ENCODE measurements around the gene TICRR.
"Not testable (repeated sequence)": the region's sequence is repeated elsewhere in the genome, so short reads cannot be mapped to it uniquely, and the experiment has no call there.

The TICRR gene

GRCh38 chr15:89575146-89575655 is at the start of gene TICRR:
Gene TICRR, plus strand, starts transcription at chr15:89575469. Its CDS starts 118 bp downstream, at chr15:89575587.
- DNase-seq (ENCODE audit: low read depth in 3 of 3) = peak; percentile 78 to 92 (median 91)

- DNase-seq (ENCODE audit: low read depth in 3 of 3) = no peak
These were observed 49.1 kb upstream of the TICRR start for GRCh38 chr15:89526181-89526580.

GRCh38 chr15:89526601-89527441 is 48.4 kb upstream of the TICRR start:
- no peak for DNase-seq (ENCODE audit: low read depth in 3 of 3)

- DNase-seq (ENCODE audit: low read depth in 3 of 3) = no peak
These were observed 46.4 kb upstream of the TICRR start for GRCh38 chr15:89528757-89529352.

GRCh38 chr15:89530976-89531375 is 44.3 kb upstream of the TICRR start:
- DNase-seq (ENCODE audit: low read depth in 3 of 3) = no peak

- DNase-seq (ENCODE audit: low read depth in 3 of 3) = no peak
These were observed 43.3 kb upstream of the TICRR start for GRCh38 chr15:89531796-89532537.

- no peak for DNase-seq (ENCODE audit: low read depth in 3 of 3)
These were observed 41.3 kb upstream of the TICRR start for GRCh38 chr15:89533861-89534544.

GRCh38 chr15:89539027-89539426 is 36.2 kb upstream of the TICRR start:
- DNase-seq (ENCODE audit: low read depth in 3 of 3) = no peak

- DNase-seq (ENCODE audit: low read depth in 3 of 3) = no peak
These were observed 32.9 kb upstream of the TICRR start for GRCh38 chr15:89542369-89542768.

GRCh38 chr15:89543389-89543788 is 31.9 kb upstream of the TICRR start:
- DNase-seq (ENCODE audit: low read depth in 3 of 3) = no peak

GRCh38 chr15:89549138-89549537 is 26.1 kb upstream of the TICRR start:
- DNase-seq (ENCODE audit: low read depth in 3 of 3) = not testable (repeated sequence)

- DNase-seq (ENCODE audit: low read depth in 3 of 3) = no peak
These were observed 24.8 kb upstream of the TICRR start for GRCh38 chr15:89550427-89550826.

- no peak for DNase-seq (ENCODE audit: low read depth in 3 of 3)
These were observed 23.7 kb upstream of the TICRR start for GRCh38 chr15:89551550-89551949.

- DNase-seq (ENCODE audit: low read depth in 3 of 3) = no peak
These were observed 21.6 kb upstream of the TICRR start for GRCh38 chr15:89553632-89554031.

- DNase-seq (ENCODE audit: low read depth in 3 of 3) = no peak
These were observed 21.0 kb upstream of the TICRR start for GRCh38 chr15:89554247-89554646.

GRCh38 chr15:89555768-89556167 is 19.5 kb upstream of the TICRR start:
- DNase-seq (ENCODE audit: low read depth in 3 of 3) = no peak

- peak in 2 of 3 experiments; percentile 15 to 28 for DNase-seq (ENCODE audit: low read depth in 3 of 3)
These were observed 18.6 kb upstream of the TICRR start for GRCh38 chr15:89556413-89557262.

GRCh38 chr15:89559769-89560264 is 15.5 kb upstream of the TICRR start:
- DNase-seq (ENCODE audit: low read depth in 3 of 3) = no peak

- no peak for DNase-seq (ENCODE audit: low read depth in 3 of 3)
These were observed 9.1 kb upstream of the TICRR start for GRCh38 chr15:89566181-89566580.

GRCh38 chr15:89566621-89567294 is 8.5 kb upstream of the TICRR start:
- no peak for DNase-seq (ENCODE audit: low read depth in 3 of 3)

Data from stimulated activated CD4-positive, alpha-beta T cell treated with anti-CD3 and anti-CD28 coated beads, TNF-alpha, amount 100 ng/mL, for 4 hours (primary cell).